ENCODE measurements around the gene NAA60.
"Not testable (repeated sequence)": the region's sequence is repeated elsewhere in the genome, so short reads cannot be mapped to it uniquely, and the experiment has no call there.

Gene NAA60

DNA sequence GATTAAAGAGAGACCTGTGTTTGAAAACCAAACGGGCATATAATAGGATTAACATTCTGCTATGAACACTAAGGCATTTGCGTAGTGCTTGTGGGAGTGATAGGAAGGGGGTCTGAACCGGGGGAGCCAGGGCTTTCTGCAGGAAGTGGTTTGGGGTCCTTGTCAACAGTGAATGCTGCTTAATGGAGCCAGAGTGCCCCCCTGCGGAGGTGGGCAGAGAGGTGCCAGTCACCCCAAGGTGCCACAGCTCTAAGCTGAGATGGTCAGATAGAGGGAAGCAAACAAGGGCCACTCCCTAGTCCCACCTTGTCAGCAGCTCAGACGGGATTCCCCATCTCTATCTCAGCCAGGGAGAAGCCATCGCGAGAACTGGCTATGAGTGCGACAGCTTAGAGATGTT, 17.7 kb downstream of the NAA60 start:
- in situ Hi-C loops (cut with MboI; ENCODE audit: low sequenced_read_pairs) = no loop called here

DNA sequence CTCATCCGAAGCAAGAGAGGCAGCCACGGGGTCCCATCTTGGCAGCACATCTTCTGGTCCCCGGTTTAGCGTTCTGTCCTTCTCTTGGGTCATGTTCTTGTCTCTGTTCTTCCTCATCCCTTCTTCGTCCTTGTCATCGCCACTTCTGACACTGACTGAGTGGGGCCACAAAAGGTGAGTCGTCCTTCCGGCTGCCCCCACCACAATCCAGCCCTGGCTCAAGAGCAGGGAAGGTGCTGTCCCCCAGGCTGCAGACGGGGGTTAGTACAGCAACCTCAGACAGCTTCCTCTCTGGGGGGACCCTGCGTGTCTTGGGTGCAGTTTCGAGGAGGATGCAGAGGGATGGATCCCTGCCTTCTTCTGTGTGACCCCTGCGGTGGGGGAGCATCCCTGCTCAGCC, 21.8 kb downstream of the NAA60 start:
- in situ Hi-C loops (cut with MboI; ENCODE audit: low sequenced_read_pairs) = no loop called here

DNA sequence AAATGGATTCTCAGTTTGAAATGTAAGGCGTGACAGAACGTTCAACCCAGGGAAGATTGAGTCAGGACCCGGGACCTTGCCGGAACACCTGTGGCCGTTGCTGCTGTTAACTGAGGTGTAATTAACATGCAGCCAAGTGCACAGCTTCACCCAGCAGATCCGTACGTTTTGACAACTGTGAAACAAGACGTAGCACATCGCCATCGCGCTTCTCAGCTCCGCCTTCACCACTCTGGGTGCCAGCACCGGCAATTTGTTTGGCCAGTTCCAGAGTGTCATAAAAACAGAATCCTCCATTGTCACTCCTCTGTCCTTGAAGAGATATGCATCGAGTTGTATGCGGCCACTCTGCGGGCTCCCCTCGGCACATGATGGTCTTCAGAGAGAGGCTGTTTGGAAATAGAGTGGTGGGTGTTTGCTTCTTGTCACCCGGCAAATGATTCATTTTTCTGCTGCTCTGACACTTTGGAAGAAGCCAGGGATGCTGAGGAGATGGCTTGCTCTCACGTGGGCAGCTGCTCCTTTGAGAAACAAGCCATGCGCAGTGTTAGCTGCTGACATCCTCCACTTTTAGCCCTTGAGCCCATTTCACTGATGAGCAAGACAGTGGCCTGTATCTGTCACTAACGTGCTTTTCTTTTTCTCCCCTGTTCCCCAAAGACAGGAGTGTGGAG, 22.6 kb downstream of the NAA60 start:
- in situ Hi-C loops (cut with MboI; ENCODE audit: low sequenced_read_pairs) = no loop called here

DNA sequence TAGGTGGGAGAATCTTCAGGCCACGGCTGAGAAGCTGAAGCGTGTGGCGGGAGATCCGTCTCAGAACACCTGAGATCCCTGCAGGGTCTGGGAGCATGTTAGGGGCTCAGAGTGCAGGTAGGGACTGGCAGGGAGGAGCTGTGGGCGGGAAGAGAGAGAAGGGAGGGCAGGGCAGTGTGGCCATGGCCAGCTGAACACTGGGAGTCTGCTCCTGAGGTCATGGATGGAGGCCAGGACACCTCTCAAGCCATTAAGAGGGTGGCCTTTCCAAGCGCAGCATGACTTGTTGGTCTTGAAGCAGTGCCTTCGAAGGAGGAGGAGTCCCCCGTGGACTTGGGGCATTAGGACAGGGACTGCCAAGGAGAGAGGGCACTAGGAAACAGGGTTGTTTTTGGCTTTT, 23.7 kb downstream of the NAA60 start:
- in situ Hi-C loops (cut with MboI; ENCODE audit: low sequenced_read_pairs) = no loop called here

DNA sequence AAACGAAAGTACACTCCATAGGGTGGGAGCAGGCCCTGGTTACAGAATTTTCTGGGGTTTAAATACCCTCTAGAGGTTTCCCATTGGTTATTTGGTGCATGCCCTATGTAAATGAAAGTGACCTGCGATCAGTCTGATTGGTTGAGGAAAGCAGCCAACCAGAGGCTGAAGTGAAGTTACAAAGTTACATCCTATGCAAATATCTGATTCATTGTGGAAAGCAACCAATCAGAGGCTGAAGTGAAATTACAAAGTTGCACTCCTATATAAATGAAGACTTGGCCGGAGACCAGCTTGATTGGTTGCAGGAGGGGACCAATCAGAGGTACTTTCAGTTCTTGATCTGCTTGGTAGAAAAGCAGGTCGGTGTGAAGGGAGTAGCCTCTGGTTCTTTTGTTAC, 24.4 kb downstream of the NAA60 start:
- in situ Hi-C loops (cut with MboI; ENCODE audit: low sequenced_read_pairs) = no loop called here

DNA sequence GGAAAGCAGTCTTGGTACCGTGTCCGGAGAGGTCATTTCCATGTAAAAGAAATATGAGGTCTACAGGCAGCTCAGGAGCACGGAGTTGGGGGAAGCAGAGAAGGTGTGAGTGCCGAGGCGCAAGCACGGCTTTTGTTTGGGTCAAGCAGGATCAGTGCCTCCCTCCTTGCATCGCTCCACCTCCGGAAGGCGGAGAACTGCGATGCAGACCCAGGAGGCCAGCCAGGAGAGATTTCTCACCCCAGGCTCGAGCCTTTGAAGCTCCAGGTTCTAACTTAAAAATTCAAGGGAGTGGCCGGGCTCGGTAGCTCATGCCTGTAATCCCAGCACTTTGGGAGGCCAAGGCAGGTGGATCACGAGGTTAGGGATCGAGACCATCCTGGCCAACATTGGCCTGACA, 25.0 kb downstream of the NAA60 start:
- in situ Hi-C loops (cut with MboI; ENCODE audit: low sequenced_read_pairs) = no loop called here

DNA sequence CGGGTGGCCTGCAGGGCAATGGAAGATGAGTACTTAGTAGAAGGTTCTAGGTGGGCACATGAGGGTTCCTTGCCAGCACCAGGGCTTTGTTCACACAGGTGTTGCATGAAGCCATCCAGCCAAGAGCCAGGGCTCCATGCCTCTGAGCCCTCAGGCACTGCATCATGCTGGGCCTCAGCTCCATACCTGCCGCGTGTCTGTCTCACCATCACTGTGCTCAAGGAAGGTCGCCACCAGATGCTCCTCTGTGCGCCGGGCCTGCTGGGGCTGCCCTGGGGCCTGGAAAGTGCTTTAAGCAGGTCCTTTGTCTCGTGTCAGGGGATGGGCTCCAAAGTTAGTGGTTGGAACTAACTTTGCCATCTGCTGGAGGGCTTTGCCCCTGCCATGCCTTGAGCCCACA, 26.3 kb downstream of the NAA60 start:
- in situ Hi-C loops (cut with MboI; ENCODE audit: low sequenced_read_pairs) = no loop called here

DNA sequence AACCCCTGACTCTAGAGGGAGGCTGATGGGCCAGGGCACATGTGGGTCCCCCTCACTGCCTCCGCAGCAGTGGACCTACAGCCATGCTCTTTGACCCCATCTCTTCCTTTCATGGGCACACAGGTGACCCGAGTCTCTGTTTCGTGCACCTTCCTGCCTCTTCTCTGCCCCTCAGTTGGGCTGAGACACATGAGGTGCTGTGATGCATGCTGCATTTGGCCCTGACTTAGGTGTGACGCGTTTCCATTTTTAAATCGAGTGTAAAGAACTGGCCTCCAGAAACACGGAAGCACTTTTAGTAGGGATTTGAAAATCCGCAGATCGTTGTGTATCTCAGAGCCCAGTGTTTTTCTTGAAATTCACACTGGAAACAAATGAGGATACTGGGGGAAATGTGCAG, 27.2 kb downstream of the NAA60 start:
- in situ Hi-C loops (cut with MboI; ENCODE audit: low sequenced_read_pairs) = no loop called here

DNA sequence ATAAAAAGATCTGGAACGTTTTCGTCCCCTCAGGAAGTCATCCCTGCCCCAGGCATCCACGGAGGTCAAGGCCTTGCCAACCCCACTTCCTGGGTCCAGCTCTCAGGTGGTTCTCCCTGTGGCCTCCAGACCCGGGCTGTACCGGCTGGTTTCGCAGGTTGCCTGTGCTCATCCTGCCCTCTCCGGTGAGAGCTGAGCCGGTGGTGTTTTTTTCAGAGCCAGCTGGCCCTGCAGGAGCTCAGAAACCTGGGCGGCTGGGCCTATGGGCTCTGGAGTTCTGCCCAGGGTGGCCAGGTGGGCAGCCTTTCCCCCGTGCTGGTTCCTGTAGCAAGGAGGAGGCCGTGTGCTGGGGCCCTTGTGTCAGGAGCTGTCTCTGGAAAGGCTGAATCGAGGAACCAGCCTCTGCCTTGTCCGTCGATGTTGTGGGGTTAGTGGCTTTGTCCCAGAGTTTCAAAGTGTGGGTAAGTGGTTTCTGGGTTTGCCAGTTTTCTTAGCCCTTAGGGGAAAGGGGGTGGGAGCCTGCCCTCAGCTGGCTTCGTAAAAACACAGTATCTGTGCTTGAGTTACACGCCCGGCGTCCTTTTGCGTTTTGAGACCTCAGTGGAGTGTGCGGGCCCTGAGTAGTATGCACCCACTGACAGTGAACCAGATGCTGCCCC, 28.2 kb downstream of the NAA60 start:
- in situ Hi-C loops (cut with MboI; ENCODE audit: low sequenced_read_pairs) = no loop called here

DNA sequence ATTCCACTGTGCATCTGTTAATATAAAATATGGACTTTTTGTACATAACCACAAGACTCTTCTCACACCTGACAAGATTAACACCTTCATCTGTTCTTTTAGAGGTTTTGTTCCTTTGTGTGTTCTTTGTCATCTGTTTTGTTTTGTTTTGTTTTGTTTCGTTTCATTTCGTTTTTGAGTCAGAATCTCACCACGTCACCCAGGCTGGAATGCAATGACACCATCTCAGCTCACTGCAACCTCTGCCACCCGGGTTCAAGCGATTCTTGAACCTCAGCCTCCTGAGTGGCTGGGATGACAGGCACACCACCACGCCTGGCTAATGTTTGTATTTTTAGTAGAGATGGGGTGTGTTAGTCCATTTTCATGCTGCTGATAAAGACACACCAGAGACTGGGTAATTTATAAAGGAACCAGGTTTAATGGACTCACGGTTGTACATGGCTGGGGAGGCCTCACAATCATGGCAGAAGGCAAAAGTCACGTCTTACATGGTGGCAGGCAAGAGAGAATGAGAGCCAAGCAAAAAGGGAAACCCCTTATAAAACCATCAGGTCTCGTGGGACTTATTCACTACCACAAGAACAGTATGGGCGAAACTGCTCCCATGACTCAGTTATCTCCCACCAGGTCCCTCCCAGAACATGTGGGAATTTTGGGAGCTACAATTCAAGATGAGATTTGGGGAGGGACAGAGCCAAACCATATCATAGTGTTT, 29.6 kb downstream of the NAA60 start:
- in situ Hi-C loops (cut with MboI; ENCODE audit: low sequenced_read_pairs) = no loop called here

DNA sequence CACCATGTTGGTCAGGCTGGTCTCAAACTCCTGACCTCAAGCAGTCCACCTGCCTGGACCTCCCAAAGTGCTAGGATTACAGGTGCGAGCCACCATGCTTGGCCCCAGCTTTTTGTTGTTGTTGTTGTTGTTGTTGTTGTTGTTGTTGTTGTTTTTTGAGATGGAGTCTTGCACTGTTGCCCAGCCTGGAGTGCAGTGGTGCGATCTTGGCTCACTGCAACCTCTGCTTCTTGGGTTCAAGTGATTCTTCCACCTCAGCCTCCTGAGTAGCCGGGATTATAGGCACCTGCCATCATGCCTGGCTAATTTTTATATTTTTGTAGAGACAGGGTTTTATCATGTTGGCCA, 30.1 kb downstream of the NAA60 start:
- in situ Hi-C loops (cut with MboI; ENCODE audit: low sequenced_read_pairs) = not testable (repeated sequence)

DNA sequence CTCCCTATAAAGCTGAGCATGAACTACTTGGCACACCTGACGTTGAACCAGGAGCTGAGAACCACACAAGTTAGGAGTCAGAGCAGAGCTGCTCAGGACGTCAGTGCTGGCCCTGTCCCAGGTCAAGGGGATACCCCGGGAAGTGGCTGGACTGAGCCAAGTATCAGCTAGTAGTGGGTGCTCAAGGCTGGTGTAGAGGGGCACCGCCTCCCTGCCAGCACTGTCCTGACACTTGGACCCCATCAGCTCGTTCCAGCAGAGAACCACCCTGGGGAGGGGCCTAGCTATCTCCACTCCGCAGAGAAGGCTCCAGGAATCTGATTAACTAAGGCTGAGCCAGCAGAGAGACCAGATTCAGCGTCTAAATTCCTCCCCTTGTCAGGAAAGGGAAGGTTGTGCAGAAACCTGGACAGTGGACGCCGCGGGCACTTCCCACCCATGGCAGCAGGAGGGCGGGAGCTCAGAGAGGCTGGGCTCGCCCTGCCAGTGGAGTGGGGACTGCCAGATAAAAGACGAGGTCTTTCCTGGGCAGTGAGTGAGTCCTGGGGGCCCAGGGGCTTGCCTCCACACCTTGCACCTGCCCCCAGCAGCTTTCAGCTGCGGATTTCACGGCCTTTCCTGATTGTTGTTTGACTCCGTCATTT, 30.8 kb downstream of the NAA60 start:
- in situ Hi-C loops (cut with MboI; ENCODE audit: low sequenced_read_pairs) = no loop called here

DNA sequence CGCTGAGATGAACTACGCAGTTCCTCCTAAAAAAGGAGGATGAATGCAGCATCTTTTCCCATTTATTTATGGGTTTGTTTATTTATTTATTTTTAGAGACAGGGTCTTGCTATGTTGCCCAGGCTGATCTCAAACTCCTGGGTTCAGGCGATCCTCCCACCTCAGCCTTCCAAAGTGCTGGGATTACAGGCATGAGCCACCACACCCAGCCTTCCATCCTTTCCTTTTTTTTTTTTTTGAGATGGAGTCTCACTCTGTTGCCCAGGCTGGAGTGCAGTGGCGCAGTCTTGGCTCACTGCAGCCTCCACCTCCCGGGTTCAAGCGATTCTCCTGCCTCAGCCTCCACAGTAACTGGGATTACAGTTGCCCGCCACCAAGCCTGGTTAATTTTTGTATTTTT, 31.4 kb downstream of the NAA60 start:
- in situ Hi-C loops (cut with MboI; ENCODE audit: low sequenced_read_pairs) = not testable (repeated sequence)

DNA sequence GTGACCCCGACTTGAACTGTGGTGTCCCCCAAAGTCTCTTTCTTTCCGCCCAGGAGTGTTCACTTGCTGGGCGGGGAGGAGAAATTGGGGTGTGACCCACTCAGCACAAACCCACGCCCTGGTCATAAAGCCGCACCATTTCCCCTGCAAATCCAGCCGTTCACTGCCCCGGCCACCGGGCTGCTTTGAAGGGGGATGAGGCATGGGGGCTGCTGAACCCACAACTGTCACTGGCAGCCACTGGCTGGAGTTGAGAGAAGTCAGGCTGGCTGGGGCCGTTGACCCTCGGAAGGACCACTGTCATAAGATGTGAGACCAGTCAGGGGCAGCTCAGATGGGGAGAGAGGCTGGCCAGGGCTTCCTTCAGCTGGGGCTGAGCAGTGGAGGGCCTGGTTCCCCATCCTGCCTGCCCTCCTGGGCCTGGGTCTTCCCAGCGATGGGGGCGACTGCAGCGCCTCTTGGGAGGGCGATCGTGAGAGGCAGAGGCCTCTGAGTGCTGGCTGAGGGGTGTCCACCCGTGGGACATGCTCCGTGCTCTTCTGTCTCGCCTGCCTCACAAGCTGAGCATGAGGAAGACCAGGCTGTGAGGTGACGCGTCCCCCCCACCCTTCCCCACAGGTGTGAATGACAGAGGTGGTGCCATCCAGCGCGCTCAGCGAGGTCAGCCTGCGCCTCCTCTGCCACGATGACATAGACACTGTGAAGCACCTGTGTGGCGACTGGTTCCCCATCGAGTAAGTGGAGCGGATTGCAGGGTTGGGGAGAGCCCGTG, 32.3 kb downstream of the NAA60 start:
- in situ Hi-C loops (cut with MboI; ENCODE audit: low sequenced_read_pairs) = no loop called here

DNA sequence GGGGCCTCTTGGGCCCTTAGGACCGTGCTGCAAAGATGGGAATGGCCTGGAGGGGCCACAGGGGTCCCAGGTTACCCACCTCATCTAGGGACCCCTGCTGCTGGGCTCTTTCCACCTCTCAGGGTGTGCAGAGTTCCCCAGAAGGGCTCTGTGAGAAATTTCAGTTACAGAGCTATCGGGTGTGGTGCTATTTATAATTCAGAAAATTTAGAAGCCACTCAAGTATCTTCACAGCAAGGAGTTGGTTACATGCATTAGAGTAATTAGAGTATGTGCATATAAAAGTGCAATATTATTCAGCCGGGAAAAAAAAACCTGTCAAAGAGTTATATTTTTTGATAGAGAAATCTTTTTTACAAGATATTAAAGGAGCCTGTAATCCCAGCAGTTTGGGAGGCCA, 32.9 kb downstream of the NAA60 start:
- in situ Hi-C loops (cut with MboI; ENCODE audit: low sequenced_read_pairs) = no loop called here

DNA sequence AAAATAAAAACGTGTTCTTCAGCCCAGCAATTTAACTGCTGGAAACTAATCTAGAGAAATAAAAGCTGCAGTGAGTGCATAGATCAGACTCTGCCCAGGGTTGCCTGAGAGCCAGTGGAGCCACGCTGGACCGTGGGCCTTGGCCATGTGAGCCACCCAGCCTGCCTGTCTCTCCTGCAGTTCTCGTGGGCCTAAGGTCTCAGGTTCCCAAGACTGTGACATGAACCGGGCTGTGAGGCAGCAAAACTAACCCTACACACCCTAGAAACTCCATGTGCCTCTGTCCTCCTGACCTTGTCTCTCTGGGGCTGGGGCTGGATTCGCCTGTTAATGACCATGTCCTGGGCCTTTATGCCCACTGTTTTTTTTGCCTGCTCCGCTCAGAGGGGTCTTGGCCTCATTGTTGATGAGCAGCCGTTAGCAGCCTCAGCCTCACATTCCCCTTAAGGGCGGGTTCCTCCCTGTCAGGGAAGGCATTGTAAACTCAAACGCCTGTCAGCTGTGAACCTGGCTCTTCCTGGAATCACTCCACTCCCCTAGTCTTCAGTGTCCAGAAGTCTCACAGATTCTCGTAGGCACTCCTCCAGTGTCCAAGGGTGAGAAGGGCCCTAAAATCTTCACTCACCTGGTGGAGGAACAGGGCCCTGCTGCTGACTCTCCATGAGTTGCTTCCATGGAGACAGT, 34.9 kb downstream of the NAA60 start:
- in situ Hi-C loops (cut with MboI; ENCODE audit: low sequenced_read_pairs) = no loop called here

DNA sequence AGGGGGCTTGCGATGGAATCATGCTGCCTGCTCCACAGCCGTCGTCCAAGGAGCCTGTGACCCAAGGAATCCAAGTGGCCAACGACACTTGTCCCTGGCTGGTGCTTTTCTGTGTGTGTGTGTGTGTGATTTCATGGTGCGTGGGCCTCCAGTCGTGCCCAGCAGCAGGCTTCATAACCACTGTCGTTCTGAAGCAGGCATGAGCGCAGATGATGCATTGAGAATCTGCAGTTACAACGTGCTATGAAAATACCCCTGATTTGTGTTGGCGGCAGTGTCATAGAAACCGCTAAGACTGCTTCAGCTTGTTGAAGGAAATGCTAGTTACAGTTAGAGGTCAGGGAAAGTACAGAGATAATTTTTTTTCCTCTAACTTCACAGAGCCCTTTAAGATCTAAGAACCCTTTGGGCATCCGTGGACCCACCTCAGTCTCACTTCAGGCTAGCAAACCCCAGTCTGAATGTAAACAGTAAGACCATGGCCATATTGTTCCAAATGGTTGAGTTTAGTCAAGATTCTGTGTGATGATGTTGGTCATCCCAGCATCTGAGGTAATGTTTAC, 36.3 kb downstream of the NAA60 start:
- in situ Hi-C loops (cut with MboI; ENCODE audit: low sequenced_read_pairs) = no loop called here

DNA sequence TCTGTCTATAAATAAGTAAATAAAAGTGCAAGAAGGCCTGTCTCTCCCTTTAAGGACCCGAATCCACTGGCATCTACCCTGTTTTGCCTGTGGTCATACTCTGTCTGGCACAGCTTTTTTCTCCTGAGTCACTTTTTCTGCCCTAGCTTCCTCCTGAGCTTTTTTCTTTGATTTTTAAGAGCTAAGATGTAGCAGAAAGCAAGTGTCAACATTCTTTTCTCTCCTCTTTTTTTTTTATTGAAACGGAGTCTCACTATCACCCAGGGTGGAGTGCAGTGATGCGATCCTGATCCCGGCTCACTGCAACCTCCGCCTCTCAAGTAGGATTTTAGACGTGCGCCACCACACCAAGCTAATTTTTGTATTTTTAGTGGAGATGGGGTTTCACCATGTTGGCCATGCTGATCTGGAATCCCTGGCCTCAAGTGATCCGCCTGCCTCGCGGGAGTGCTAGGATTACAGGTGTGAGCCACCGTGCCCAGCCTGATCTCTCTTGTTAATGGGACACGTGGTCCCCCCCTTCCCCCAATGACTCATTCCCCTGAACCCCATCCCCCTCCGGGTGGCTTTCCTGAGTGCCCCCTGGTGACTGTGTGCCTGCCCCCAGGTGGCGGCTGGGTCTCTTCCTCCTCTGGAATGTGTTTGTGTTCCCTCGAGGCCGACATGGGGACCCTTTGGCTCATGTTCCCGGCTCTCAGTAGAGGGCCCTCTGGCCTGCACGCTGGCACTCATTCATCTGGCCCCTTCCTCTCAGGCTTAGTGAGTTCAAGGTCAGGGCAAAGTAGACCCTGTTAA, 37.6 kb downstream of the NAA60 start:
- in situ Hi-C loops (cut with MboI; ENCODE audit: low sequenced_read_pairs) = no loop called here

Data from HL-60/S4 treated with retinoic acid at 250 ng/mL for 4 days and 3 days (cell line).